HG03060 (cell line): ENCODE measurements around the gene CILP2.

Experiments used
- ATAC-seq: cut with Tn5 transposase; IDR thresholded peaks from one replicate; pipeline ENCODE4 v1.9.1; 2021; ENCODE audit warnings: low read depth, moderate number of reproducible peaks; ENCODE audit not compliant: unreplicated experiment

Gene CILP2, protein sequence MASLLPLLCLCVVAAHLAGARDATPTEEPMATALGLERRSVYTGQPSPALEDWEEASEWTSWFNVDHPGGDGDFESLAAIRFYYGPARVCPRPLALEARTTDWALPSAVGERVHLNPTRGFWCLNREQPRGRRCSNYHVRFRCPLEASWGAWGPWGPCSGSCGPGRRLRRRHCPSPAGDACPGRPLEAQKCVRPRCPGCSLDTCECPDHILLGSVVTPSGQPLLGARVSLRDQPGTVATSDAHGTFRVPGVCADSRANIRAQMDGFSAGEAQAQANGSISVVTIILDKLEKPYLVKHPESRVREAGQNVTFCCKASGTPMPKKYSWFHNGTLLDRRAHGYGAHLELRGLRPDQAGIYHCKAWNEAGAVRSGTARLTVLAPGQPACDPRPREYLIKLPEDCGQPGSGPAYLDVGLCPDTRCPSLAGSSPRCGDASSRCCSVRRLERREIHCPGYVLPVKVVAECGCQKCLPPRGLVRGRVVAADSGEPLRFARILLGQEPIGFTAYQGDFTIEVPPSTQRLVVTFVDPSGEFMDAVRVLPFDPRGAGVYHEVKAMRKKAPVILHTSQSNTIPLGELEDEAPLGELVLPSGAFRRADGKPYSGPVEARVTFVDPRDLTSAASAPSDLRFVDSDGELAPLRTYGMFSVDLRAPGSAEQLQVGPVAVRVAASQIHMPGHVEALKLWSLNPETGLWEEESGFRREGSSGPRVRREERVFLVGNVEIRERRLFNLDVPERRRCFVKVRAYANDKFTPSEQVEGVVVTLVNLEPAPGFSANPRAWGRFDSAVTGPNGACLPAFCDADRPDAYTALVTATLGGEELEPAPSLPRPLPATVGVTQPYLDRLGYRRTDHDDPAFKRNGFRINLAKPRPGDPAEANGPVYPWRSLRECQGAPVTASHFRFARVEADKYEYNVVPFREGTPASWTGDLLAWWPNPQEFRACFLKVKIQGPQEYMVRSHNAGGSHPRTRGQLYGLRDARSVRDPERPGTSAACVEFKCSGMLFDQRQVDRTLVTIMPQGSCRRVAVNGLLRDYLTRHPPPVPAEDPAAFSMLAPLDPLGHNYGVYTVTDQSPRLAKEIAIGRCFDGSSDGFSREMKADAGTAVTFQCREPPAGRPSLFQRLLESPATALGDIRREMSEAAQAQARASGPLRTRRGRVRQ

DNA sequence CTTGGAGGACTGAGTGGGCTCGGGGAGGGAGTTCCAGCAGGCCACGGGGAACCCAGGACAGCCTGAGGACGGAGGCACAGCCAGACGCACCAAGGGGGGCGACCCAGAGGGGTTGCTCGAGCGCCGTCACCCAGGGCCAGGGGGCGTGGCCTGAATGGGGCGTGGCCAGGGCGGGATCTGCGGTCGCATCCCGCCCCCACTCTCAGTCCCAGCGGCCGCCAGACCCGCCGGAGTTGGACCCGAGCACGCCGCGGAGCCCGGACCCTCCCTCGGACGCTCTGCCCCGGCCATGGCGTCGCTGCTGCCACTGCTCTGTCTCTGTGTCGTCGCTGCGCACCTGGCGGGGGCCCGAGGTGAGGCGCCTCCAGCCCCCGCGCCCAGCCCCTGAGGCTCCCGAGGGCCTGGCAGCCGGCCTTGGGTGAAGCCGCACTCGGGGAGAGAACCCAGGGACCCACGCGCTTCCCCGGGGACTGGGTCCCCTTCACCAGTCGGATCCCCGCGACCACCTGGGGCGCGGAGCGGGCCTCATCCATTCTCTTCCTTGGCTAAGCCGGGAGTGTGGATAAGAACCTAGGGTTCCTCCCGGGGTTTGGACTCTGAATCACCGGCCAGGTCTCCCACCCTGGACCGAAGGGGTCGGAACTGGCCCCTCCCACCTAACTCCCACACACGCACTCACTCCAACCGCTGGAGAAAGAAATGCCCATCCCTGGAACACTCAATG, at the start of gene CILP2:
Gene CILP2 (plus strand): TSS at position 205 of the 724 bp plus-strand sequence. CDS start 85 bp downstream, at position 290.
- no peak for ATAC-seq

DNA sequence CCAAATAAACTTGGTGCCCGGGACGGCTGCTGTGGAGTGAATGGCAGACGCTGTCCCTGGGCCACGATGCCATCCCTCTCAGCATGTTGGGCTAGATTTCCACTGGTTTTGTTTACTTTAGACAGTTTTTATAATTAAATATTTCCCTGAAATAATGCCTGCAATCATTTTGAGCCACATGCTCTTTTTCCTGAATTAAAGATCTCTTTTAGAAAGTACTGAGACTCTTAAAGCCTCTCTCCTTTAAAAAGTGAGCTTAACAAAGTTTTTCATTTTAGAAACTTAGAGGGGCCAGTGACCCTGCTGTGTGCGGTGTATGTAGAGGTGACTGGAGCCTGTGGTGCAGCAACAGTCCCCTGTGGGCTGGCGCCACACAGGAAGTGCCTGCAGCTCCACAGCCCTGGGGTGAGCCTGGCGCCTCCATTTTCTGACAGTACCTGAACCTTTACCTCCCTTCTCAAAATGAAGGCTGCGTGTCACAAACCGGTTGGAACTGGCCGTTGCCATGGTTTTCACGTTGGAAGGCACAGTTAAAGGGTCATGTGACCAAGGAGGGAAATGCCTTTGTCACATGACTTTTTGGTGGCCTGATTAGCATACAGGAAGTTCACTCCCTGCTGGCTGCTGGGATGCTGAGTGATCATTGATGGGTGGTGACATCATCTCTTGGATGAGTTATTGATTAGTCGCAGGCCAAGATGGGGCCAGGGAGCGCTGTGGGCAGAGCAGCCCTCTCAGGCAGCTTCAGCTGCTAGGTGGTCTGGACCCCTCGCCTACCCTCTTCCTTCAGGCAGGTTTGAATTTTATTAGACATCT, 49.0 kb upstream of the CILP2 start:
- no peak for ATAC-seq

- ATAC-seq = no peak
Observed at GRCh38 chr19:19489804-19490204, 48.3 kb upstream of the CILP2 start.

DNA sequence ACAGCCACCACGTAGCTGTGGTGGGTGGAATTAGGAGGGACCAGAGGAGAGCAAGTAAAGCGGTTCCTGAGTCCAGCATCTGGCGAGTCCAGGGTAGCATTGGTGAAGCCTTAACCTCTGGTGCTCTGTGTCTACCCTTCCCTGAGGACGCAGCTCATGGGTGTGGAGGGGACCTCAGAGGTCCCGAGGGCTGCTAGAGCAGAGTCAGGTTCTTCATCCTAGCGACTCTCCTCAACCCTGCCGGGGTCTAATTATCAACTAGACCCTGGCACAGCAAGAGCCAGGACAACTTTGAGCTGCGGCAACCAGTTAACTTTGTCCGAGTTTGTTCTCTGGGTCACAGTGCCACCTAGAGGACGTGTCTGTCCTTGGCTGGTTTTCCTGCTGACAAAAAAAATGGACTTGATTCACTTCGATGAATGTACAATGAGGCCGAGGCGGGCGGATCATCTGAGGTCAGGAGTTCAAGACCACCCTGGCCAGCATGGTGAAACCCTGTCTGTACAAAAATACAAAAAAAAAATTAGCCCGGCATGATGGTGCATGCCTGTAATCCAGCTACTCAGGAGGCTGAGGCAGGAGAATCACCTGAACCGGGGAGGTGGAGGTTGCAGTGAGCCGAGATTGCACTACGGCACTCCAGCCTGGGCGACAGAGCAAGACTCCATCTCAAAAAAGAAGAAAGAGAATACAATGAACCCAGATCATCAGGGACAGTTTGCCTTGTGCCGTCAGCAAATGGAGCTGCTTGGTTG, 47.7 kb upstream of the CILP2 start:
- ATAC-seq = no peak

GRCh38 chr19:19491321-19492025, 46.6 kb upstream of the CILP2 start:
- ATAC-seq = no peak

- no peak for ATAC-seq
Observed at GRCh38 chr19:19492026-19492610, 45.9 kb upstream of the CILP2 start.

DNA sequence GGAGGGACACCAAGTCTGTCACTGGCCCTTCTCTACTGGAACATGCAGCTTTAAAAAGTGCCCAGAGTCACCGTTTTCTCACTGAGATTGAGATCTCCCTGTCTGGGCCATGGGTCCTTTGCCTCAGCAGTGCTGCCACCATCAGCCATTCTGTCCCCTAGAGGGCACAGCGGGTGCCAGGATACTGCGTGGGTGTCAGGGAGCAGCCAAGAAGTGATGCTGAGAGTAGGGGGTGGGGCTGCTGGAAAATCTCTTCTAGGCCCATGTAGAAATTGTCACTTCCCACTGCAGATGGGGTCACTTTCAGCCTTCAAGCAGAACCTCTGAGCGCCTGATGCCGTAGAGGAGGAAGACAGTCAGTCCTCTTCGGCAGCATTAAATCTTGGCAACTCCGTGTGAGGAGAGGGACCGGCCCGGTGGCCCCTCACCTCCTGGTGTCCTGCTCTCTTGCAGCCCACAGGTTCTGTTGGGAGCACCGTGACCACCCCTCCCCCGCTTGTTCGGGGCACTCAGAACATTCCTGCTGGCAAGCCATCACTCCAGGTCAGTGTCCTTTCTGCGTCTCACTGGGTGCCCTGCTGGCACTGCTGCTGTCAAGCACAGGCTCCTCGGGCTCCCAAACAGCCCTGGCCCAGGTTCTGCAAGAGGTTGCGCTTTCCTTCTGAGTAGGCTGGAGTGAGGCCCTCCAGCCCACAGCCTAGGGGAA, 44.1 kb upstream of the CILP2 start:
- no peak for ATAC-seq

DNA sequence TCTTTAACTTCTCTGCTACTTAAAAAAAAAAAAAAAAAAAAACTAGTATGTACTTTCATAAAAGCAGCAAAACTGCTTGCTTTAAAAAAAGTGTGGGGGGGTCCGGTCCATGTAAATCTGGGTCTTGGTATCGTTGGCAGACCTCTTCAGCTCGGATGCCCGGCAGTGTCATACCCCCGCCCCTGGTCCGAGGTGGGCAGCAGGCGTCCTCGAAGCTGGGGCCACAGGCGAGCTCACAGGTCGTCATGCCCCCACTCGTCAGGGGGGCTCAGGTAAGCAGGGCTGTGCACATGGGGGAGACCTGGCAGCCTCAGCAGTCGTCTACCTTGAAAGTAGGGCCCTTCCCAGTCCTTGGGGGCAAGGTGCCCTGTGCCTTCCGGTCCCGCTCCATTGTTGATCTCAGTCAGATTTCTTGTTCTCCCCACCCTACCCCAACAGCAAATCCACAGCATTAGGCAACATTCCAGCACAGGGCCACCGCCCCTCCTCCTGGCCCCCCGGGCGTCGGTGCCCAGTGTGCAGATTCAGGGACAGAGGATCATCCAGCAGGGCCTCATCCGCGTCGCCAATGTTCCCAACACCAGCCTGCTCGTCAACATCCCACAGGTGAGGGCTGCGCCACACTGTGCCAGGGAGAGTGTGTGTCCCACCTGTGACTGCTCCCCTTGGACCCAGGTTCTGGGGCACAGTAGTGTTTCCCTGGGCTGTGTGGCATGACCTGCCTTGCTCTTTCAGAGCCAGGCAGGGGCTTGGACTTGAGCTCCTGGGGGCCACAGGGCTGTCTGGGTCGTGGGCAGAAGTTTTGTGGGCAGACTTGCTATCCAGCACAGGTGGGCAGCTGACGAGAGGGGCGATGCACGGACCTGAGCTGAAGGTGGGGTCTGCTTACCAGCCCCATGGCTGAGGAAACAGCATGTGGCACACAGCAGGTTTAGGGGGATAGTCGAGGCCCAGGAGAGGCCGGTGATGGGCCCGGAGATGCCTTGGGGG, 42.2 kb upstream of the CILP2 start:
- ATAC-seq = no peak

DNA sequence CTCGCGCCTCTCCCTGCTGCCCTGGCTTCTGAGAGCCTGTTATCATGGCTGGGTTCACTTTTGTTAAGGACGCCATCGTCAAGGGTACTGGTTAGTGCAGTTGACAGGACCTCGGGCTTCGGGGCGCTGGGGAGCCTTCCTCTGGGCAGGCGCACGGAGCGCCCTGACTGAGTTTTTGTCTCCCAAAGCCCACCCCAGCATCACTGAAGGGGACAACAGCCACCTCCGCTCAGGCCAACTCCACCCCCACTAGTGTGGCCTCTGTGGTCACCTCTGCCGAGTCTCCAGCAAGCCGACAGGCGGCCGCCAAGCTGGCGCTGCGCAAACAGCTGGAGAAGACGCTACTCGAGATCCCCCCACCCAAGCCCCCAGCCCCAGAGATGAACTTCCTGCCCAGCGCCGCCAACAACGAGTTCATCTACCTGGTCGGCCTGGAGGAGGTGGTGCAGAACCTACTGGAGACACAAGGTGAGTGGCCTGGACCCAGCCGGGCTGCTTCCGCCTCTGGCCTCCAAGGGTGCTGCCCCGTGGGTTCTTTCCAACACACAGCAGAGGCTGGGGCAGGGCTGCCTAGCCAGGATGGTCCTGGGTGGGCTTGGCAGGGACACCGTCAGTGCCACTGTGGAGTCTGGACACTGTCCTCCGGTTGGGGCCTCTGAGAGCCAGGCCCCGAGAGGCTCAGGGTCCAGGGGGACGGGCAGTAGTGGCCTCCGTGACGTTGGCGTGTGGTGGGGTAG, 39.6 kb upstream of the CILP2 start:
- ATAC-seq = no peak

GRCh38 chr19:19499272-19499995, 38.6 kb upstream of the CILP2 start:
- no peak for ATAC-seq

GRCh38 chr19:19500975-19501644, 37.0 kb upstream of the CILP2 start:
- no peak for ATAC-seq

DNA sequence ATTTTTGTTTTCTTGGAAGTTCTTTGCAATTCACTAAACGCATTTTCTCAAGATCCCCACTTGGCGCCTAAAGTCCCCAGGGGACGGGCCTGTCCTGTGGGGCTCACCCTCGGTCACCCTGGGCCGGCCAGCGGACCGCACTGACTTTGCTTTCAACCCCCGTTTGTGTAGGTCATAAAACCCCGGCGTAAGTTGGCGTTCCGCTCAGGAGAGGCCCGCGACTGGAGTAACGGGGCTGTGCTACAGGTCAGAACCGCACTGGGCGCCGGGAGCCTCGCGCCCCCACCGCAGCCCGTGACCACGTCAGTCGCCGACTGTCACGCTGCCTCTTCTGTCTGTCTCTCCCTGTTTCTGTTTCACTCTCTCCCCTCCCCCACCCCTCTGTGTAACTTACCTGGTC, 36.3 kb upstream of the CILP2 start:
- ATAC-seq = no peak

DNA sequence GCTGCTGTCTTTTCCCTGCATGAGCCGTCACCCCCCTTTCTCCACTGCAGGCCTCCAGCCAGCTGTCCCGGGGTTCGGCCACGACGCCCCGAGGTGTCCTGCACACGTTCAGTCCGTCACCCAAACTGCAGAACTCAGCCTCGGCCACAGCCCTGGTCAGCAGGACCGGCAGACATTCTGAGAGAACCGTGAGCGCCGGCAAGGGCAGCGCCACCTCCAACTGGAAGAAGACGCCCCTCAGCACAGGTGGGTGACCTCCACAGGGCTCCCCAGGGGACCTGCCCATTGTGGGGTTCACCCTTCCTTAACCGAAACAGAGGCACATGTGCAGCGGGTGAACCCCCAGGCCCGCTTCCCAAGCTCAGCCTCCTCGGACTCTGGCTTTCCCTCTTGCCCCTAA, 35.8 kb upstream of the CILP2 start:
- ATAC-seq = no peak
